Tibial artery (tissue), 4 donors: ENCODE measurements around the gene ATP1A4.

ENCODE experiments used
- DNase-seq, 2 donors: peaks; one replicate each; pipeline ENCODE4 v3.0.0-alpha.2; 2019
- H3K27ac ChIP-seq, 2 donors: fragments of 200-600 bp; sonication (generic) in 1 of 2; 1 replicate in 1 of 2; 2 replicates in 1 of 2; pipeline ENCODE4 v1.5.1; 2018 to 2019; ENCODE audit warnings: mild to moderate bottlenecking in 1 of 2
- H3K27me3 ChIP-seq, 2 donors: fragments of 200-600 bp; sonication (generic) in 1 of 2; one replicate each; pipeline versions ENCODE4 v1.5.1 to v1.6.0; 2016 to 2019
- H3K36me3 ChIP-seq, 3 donors: fragments of 200-600 bp; sonication (generic) in 2 of 3; one replicate each; pipeline ENCODE4 v1.5.1; 2016 to 2019; ENCODE audit warnings: mild to moderate bottlenecking in 2 of 3
- H3K4me1 ChIP-seq, 4 donors: fragments of 200-600 bp; sonication (generic) in 2 of 4; 1 replicate in 3 of 4; 2 replicates in 1 of 4; pipeline ENCODE4 v1.5.1; 2016 to 2019
- H3K4me3 ChIP-seq, 2 donors: fragments of 200-600 bp; sonication (generic) in 1 of 2; 1 replicate in 1 of 2; 2 replicates in 1 of 2; pipeline ENCODE4 v1.5.1; 2018 to 2019; ENCODE audit warnings: mild to moderate bottlenecking in 2 of 2
- H3K9me3 ChIP-seq, 3 donors: fragments of 200-600 bp; sonication (generic) in 1 of 3; one replicate each; pipeline ENCODE4 v1.5.1; 2016 to 2019
- CTCF ChIP-seq, 2 experiments: fragments of 200-600 bp in 1 of 2; fragments of 450-650 bp in 1 of 2; IDR thresholded peaks; one replicate each; pipeline ENCODE4 v1.5.1; 2017 to 2019; ENCODE audit warnings: antibody characterized with exemption in 2 of 2, mild to moderate bottlenecking in 1 of 2, moderate library complexity in 1 of 2
- intact Hi-C: fragments of 100-400 bp; cut with DNase I; formaldehyde crosslinking; loops from one replicate; pipeline ENCODE4 v1.15.0; 2023; ENCODE audit warnings: low total_unique reads

Gene ATP1A4

GRCh38 chr1:160114085-160114484, 37.3 kb upstream of the ATP1A4 start:
- peaks cover 0 to 65% (median 43%) of the 10 kb centered on the region in 4 donors for H3K4me1 ChIP-seq
- H3K9me3 ChIP-seq = no peaks in the 10 kb centered on the region
- no peaks in the 10 kb centered on the region for H3K27me3 ChIP-seq
- TF ChIP-seq CTCF (IDR thresholded peaks at IDR 0.05) = no peak
- intact Hi-C loops = no loop called here
- DNase-seq = peak in 1 of 2 donors; percentile 81
- H3K36me3 ChIP-seq = no peaks in the 10 kb centered on the region
- H3K27ac ChIP-seq = peak overlapping the region; percentile 86 to 90
- H3K4me3 ChIP-seq = no peak overlapping the region

GRCh38 chr1:160115545-160116282, 35.7 kb upstream of the ATP1A4 start, which contains the start of gene ATP1A2:
ATP1A2 (plus strand) TSS chr1:160115759; CDS start chr1:160115862, 103 bp downstream.
- Histone ChIP-seq H3K4me3 (peak within 1 kb of the TSS; percentile 57 to 66), H3K27ac (peak within 1 kb of the TSS; percentile 86 to 90), H3K36me3 (peaks cover 0 to 3% (median 0%) of the 10 kb centered on the region in 3 donors), H3K9me3 (no peaks in the 10 kb centered on the region), H3K27me3 (no peaks in the 10 kb centered on the region), H3K4me1 (peaks cover 0 to 74% (median 39%) of the 10 kb centered on the region in 4 donors)
- TF ChIP-seq CTCF (IDR thresholded peaks at IDR 0.05) = no peak
- intact Hi-C loops = no loop called here
- peak; percentile 49 to 91 for DNase-seq

GRCh38 chr1:160116283-160117147, 34.9 kb upstream of the ATP1A4 start:
- peak overlapping the region; percentile 86 to 90 for H3K27ac ChIP-seq
- H3K9me3 ChIP-seq = no peaks in the 10 kb centered on the region
- peak in 1 of 2 experiments; percentile 18 for TF ChIP-seq CTCF (IDR thresholded peaks at IDR 0.05)
- peaks cover 0 to 82% (median 41%) of the 10 kb centered on the region in 4 donors for H3K4me1 ChIP-seq
- H3K4me3 ChIP-seq = peak overlapping the region; percentile 57 to 66
- peaks cover 6 to 11% (median 7%) of the 10 kb centered on the region in 3 donors for H3K36me3 ChIP-seq
- intact Hi-C loops = no loop called here
- H3K27me3 ChIP-seq = no peaks in the 10 kb centered on the region
- DNase-seq = peak in 1 of 2 donors; percentile 82

GRCh38 chr1:160117300-160117699, 34.1 kb upstream of the ATP1A4 start:
- Histone ChIP-seq H3K27me3 (no peaks in the 10 kb centered on the region), H3K4me1 (peaks cover 0 to 80% (median 40%) of the 10 kb centered on the region in 4 donors), H3K9me3 (no peaks in the 10 kb centered on the region), H3K27ac (peak overlapping the region; percentile 86 to 90), H3K36me3 (peaks cover 11 to 19% (median 13%) of the 10 kb centered on the region in 3 donors), H3K4me3 (peak overlapping the region; percentile 57 to 66)
- intact Hi-C loops = no loop called here
- TF ChIP-seq CTCF (IDR thresholded peaks at IDR 0.05) = no peak
- DNase-seq = no peak

- H3K4me1 ChIP-seq = peaks cover 0 to 77% (median 39%) of the 10 kb centered on the region in 4 donors
- peaks cover 13 to 20% (median 17%) of the 10 kb centered on the region in 3 donors for H3K36me3 ChIP-seq
- DNase-seq = peak; percentile 38 to 91
- H3K9me3 ChIP-seq = no peaks in the 10 kb centered on the region
- TF ChIP-seq CTCF (IDR thresholded peaks at IDR 0.05) = no peak
- peak overlapping the region; percentile 86 to 90 for H3K27ac ChIP-seq
- H3K4me3 ChIP-seq = peak overlapping the region; percentile 57 to 66
- H3K27me3 ChIP-seq = no peaks in the 10 kb centered on the region
- intact Hi-C loops = no loop called here
Observed at GRCh38 chr1:160117709-160118183, 33.7 kb upstream of the ATP1A4 start.
